A673 (cell line): Measurements from ENCODE around the gene OTOG.

Experiments
- CTCF ChIP-seq: fragments of 300-800, 200-600 bp; sonication (generic); conservative IDR thresholded peaks from 2 replicates; pipeline ENCODE4 v1.5.1; 2017; ENCODE audit warnings: low read depth, mild to moderate bottlenecking, antibody characterized with exemption, low read length, moderate library complexity, mixed read lengths
- EZH2 ChIP-seq: fragments of 200-600 bp; sonication (generic); IDR thresholded peaks from 2 replicates; pipeline ENCODE4 v1.6.1; 2017; ENCODE audit warnings: borderline replicate concordance, low read depth, mild to moderate bottlenecking, mixed read lengths, antibody characterized with exemption, low read length; ENCODE audit not compliant: poor library complexity, severe bottlenecking

- TF ChIP-seq CTCF (no peak), EZH2 (no peak)
These were observed 31.4 kb upstream of the OTOG start for GRCh38 chr11:17515443-17516176.
